ENCODE data around the gene CADPS.

GRCh38 chr3:62636235-62636826 is 238.9 kb downstream of the CADPS start:
- TF ChIP-seq CTCF (conservative IDR thresholded peaks at IDR 0.05; ENCODE audit: low read depth, low read length) (no peak), EZH2 (IDR thresholded peaks at IDR 0.05; ENCODE audit: borderline replicate concordance, low read depth, low read length, poor library complexity, severe bottlenecking) (no peak)

Measured in A673 (cell line).